T-helper 1 cell (primary cell): ENCODE data around the gene MTAP.

ENCODE experiments used
- DNase-seq, 5 donors: peaks; one replicate each; pipeline ENCODE4 v3.0.0-alpha.2; 2012 to 2020

Gene MTAP

DNA sequence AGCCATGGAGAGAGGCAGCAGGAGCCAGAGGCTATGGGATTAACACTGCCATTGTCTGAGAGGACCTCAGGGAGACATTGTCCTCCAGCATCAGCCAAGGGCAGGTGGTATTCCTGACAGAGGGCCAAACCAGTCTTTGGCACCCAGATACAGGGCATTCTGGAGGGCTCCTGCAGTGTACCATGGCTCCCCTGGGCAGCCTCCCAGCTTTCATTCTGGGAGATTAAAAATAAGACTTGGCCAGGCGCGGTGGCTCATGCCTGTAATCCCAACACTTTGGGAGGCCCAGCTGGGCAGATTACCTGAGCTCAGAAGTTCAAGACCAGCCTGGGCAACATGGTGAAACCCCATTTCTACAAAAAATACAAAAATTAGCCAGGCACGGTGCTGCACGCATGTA lies 4.2 kb downstream of the MTAP start:
- no peak for DNase-seq

DNA sequence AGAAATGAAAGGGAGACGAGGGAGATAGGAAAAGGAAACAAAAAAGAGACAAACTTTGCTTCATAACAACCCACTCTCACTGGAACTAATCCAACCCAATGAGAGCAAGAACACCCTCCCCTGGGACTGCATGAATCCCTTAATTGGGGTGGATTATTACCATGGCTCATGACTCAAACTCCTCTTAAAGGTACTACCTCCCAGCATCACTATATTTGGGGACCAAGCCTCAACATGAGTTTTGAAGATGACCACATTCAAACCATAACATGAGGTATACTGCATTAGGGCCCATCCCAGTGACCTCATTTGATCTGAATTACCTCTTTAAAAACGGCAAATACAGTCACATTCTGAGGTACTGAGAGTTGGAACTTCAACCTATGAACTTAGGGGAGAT lies 8.0 kb downstream of the MTAP start:
- DNase-seq = no peak

DNA sequence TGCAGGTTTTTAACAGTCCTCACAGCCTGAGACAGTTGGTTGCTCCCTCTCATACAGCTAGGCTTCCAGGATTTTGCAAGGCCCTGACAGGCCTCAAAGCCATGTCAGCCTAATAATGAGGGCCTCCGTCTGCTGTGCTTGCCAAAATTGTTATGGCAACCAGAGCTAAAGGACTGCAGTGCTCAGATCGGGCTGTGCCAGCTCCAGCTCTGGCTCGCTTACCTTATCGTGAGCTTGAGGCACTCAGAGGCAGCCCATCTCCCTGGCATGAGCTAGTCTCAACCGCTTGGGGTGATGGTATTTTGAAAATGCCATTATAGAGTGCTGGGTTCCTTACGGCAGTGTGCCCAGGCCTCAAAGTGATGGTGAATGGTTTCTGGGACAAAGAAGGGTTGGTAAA lies 8.4 kb downstream of the MTAP start:
- no peak for DNase-seq

DNA sequence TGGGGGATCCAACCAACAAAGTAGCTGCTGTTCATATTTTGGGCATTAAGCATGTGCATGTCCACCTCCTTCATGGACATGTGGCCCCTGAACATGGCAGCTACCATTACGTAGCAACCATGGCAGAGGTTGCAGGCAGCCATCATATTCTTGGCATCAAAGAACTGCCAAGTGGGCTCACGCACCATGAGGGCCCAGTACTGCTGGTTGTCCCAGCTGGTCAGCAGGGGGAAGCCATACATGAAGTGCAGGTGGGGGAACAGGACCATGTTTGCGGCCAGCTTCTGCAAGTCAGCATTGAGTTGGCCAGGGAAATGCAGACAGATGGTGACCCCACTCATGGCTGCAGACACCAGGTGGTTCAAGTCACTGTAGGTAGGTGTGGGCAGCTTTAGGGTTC lies 9.5 kb downstream of the MTAP start:
- DNase-seq = no peak

DNA sequence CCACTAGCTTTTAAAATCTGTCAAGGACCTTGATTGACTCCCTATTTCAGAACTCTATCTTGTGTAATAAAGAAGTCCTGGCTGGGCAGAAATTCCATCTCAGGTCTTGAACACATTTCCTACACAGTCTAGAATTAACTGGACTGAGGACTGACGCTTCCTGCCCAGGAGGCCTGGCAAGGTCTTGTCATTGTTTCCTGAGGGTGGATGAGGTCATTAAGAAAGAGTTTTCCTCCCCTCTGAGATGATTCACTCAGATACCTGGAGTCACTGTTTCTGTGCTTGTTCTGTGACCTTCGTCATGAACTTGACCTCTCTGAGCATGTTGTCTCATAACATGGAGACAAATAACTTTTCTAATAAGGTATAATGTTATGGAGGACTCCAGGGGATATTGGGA lies 10.0 kb downstream of the MTAP start:
- no peak for DNase-seq

DNA sequence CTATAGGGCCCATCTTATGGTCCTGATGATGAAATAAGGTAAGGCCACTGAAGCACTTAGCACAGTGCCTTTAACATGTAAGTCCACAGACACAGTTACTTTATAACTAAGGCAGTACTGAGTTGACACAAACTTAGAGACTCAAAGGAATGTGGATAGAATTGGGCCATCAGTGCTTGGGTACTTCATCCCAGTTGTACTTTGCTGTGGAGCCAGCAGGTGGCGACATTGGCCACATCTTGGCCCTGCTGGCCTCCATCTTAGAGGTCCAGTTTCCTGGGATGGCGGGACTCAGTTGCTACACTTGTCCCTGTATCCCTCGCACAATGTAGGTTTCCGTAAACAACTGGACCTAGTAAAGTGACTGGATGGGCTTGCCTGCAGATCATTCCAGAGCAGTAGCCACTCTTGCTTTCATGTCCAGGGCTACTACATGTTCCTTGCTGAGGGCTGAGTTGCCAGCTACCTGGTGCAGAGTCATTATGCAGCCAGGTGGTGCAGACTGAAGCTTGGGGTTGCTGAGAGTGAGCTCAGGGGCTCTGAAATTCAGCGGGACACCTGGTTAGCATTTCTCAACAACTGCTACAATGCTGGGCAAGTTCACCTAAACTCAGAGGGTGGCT lies 10.6 kb downstream of the MTAP start:
- DNase-seq = peak; percentile 34 to 69 (median 56)

DNA sequence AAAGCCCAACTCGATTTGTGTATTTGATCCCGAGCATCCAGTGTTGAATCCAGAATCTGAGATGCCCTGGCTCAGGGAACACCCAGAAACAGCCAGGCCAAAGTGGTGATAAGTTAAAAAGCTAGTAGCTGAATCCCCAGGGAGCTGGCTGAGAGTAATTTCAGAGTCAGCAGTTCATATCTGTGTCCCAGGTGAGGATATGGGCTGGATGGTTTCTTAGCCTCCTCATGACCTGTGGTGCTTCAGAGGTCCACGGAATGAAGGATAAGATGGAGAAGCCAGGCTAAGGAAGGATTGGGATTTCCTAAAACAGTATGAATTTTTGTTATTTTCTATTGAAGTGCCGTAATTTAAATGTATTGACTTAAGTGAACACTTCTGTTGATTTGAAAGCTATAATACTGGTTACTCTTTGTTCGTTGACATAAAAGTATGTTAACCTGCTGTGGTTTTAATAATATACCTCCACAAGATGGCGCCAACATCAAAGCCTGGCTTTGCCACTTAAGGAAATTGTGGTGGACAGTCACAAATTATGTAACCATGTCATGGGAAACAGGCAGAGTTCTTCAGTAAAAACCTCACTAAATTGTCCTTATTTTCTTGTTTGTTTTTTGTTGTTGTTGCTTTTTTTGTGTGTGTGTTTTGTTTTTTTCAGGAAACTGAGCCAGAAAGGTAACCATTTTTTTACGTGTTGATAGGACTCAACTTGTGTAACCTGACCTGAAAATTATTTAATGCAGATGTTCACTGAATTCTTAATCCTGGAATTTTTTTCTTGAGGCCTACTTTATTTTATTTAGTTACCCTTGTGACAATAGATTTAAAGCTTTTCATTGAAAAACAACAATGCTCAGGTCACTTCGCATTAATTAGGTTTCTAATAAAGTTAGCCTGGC lies 11.4 kb downstream of the MTAP start:
- peak in 4 of 5 donors; percentile 40 to 78 (median 58) for DNase-seq

DNA sequence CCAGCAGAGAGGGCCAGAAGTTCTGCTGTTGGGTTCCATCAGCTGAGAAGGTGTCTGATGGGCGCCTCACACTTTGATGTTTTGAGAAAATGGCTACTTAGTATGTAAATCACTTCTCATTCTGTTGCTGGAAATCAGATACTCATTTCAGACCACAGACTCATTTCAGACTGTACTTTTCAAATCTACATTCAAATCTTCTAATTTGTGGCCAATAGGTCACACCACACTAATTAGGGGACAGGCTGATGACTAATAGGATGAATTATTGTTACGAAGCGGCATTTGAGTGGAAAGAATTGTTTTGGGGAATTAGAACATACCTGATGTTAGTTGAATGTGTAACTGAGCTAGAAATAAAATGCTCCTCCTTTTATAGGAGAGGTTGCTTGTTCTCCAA lies 13.2 kb downstream of the MTAP start:
- DNase-seq = no peak

DNA sequence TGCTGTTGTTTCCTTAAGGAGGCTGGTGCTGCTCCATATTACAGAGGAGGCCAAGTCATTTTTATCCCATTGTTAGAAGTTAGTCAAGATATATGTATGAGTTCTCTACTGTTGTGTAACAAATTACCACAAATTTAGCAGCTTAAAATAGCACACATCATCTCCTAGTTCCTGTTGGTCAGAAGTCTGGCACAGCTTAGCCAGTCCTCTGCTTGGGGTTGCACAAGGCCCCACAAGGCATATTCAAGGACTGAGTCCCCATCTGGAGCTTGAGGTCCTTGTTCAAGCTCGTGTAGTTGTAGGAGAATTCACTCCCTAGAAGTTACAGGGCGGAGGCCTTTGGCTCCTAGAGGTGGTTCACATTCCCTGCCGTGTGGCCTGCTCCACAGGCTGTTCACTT lies 14.7 kb downstream of the MTAP start:
- DNase-seq = no peak

DNA sequence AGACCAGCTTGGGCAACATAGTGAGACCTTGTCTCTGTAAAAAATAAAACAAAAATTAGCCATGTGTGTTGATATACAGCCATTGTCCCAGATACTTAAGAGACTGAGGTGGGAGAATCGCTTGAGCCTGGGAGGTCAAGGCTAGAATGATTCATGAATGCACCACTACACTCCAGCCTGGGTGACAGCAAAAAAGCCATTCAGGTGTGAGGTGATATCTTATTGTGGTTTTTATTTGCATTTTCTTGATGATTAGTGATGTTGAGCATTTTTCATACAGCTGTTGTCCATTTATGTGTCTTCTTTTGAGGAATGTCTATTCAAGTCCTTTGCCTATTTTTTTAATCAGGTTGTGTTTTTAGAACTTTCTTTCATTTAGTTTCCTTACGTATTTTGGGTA lies 23.2 kb downstream of the MTAP start:
- DNase-seq = no peak

DNA sequence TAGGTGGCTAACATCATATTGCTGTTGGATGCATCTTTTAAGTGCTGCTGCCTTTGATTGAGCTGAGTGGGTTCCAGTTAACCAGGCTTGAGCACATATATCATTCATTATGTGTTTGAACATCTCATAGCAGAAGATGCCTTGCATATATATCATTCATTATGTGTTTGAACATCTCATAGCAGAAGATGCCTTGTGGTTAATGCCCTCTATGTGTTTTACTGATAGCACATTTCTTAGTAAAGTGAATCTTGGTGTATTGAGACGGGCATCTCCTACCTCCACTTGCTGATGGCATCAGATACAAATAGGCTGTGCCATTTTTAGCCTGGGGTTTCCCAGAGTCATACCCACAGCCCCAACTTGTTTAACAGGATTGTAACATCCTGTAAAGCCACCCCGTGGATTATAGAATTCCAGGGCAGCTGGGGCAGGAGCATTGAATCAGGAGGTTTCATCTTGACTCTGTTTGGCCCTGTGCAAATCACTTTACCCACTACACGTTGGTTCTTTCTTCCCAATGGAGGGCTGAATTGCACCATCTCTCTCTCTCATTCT lies 26.5 kb downstream of the MTAP start:
- no peak for DNase-seq

DNA sequence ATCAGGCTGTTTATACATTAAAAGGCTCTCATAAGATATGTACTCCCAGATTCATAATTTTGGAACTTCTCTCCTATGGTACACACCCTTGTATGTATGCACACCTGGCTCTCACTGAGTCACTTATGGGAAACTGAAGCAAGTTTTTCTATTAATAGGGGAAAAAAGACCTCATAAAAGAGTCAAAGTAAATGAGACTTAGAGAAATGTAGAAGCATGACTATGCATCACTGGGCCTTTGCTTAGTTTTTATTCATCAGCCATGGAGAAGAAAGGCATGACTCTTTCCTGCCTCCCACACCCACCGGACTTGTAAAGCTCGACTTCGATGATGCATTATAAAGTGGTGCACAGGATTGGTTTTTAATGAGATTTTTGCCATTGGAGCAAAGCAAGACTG lies 28.2 kb downstream of the MTAP start:
- no peak for DNase-seq

DNA sequence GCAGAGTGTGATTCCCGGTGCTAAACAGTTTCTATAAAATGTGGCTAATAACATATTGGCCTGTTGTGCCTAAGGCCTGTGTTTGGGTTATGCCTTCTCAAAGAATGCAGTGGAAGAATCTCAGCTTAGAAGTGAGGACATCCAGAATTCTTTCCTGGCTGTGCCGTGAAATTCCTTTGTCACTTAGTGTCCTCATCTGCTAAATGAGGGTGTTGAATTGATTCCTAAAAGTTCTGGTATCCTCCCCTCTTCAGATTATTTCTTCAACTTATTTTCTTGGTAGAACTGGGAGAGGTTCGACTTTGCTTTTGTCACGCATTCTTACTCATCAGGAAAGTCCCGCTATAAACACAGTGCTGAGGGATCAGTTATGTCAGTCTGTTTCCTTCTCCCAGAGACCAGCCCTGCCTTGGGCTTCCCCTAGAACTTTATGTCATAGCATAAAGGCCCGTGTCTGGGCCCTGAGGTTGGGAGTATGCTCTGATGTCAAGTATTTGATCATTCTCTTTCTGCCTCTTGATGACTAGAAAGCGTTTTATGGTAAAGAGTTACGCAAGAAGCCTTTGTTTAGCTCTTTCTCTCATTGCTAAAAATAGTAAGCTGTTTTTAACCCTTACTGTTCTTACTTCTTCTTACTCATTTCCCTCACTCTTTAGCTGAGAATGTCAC lies 29.5 kb downstream of the MTAP start:
- peak in 1 of 5 donors; percentile 72 for DNase-seq

DNA sequence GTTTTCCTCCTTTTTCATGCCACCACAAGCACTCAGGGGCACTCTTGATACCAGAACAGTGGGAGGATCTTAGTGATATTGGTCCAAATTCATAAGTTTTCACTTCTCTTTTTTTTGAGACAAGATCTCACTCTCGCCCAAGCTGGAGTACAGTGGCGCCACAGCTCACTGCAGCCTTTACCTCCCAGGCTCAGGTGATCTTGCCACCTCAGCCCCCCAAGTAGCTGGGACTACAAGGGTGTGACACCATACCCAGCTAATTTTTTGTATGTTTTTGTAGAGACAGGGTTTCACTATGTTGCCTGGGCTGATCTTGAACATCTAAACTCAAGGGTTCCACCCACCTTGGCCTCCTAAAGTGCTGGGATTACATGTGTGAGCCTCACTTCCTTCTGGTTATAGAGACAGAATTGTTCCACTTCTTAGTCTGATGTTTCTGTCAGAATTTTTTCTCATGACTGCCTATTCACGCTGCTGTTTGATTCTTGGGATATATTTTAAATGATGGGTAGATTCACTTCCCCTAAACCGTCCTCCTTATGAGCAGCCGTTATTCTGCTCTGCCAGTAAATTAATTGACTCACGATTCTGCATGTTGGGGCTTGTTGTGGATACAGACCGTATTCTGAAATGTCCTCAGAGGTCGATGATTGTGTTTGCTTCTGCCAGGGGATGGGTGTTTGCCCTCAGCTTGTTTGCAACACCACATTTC lies 30.8 kb downstream of the MTAP start:
- no peak for DNase-seq

DNA sequence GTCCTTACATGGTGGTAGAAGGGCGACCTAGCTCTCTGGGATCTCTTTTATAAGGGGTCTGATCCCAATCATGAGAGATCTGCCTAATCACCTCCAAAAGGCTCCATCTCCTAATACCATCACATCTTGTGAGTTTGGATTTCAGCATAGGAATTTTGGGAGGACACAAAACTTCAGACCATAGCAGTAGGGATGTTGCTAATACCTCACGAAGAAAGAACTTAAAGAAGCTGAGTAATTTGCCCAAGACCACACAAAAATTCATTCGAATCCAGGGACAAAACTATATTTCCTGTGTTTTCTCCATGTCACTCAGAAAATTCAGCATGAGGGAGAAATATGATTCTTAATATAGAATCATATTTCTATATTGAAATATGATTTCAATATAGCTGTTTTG lies 32.7 kb downstream of the MTAP start:
- DNase-seq = no peak

DNA sequence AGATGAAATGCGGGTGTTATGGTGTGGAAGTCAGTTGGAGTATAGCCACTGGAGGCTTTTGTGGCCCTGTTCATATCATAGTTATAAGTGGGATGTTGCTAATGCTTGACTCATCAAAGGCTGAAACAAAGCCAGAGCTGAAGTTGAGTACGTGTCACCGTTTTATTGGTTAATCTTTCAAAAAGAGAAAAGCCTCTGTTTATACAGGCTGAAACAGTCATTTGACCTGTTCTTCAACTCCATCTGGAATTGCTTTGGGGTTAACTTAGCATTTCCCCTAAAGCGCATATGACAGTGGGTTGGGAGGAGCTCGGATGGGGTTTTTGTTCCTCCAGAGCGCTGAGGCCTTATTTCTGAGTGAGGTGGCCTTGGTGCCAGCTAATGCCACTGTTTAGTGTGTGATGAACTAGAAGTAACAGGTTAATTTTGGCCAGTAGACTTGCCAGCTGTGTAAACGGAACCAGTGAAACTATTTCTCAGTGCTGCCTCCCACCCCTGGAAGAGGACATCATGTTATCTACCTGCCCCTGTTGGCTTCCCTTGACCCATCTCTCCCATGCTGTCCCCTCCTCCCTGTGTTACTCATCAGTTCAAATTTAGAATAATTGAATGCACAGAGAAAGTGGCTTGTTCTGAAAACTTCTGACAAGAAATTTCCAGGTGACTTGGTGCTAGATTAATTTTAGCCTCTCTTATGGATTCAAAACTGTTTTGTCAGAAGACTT lies 34.2 kb downstream of the MTAP start:
- DNase-seq = no peak

DNA sequence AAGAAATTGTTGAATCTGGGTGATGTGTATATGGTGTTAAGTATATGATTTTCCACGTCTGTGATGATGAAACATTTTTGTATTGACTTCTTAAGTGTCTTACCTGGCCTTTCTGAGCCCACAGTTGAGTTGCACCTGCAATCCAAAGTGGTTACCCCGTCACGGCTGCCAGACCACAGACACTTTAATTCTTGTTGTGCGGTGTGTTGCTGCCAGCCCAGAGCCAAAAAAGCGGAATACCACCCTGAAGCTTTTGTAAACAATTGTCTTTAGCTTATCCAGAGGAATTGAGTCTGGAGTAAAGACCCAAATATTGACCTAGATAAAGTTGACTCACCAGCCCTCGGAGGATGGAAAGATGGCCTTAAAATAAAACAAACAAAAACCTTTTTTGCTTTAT lies 35.1 kb downstream of the MTAP start:
- DNase-seq = no peak

DNA sequence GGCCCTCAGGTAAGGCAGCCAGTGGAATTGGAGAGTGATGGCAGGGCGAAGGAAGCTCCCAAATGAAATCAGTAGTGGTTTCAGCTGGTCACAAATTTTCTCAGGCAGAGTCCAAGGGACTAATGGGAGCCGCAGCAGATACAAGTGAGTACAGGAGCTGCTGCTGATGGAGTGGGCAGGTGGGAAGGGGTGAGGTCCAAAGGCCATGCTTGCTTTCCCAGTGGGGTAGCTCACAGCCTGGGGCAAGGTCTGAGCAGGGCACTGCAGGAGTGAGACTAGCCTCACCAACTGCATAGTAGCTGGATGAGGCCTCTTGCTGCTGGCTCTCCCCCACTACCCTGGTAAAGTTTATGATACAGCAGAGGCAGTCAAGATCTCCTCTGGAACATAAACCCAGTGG lies 38.2 kb downstream of the MTAP start:
- DNase-seq = no peak

DNA sequence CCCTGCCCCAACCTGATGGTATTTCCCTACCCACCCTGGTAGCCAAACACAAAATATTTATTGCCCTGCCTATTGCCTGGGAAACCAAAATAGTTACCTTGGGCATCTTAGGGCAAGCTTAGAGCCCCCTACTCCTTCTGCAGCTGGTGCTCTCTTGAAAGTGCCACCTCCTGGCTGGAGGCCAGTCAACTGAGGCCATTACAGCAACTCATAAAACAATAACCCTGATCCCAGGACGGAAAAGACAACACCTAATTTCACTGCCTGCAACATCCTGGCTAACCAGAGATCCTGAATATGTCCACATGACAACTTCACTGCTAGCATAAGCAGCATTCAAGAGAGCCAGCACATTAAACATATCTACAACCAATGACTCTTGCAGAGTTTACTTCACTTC lies 38.7 kb downstream of the MTAP start:
- DNase-seq = no peak

DNA sequence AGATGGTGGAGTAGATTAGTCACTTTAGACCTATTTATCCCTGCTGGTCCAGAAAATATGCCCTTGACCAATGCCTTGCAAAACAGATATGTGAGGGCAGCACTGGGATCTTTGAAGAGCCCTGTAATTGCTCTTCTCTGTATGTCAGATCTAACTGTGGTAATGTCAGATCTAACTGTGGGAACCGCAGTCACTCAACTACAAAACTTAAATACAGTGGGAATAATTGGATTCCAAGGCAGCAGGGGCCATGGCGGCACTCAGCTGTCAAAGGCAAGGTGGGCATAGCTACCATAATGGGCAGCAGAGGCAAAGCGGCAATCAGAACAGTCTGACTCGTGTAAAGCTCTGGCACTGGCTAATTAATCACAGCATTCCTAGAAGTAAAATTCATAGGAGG lies 46.2 kb downstream of the MTAP start:
- no peak for DNase-seq

DNA sequence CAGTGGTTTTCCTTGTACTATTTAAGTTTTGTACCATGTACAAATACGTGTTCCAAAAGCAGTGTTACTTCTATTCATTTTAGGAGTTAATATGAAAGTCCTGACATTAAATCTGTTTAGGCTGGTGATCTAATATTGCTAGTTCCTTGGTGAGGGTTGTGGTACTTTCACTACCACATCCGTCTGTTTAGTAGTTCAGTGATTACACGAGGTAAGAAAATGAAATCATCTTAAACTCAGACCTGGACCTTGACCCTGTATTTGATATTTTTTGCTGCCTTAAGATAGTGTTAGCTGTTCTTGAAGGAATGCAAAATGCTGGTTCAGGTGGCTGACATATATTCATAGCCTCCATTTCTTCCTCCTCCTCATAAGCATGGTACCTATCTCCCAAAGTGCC lies 50.3 kb downstream of the MTAP start:
- DNase-seq = peak in 1 of 5 donors; percentile 74

DNA sequence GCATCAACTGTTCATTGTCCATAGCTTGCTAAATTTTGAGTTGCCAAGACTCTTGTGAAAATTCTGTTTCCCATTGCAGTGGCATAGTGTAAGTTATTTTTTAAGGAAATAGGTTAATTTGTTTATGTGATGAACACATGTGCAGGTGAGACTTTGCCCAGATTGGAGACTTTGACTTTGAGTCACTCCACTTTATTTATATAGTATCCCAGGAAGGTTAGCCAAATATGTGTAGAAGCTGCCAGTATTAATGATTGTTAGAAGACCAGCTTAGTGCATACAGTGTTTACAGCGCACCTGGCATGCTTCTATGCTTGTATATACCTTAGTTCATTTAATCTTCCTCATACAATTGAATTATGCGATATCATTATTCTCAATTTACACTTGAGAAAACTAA lies 51.0 kb downstream of the MTAP start:
- no peak for DNase-seq
